Stimulated activated naive CD8-positive, alpha-beta T cell treated with anti-CD3 and anti-CD28 coated beads, Interleukin-15, Interleukin-2, amounts not matched to agents 100 ng/mL and 50 ng/mL, for 24 hours (primary cell): Measurements from ENCODE around the gene MAP7.

Source experiments
- H3K27ac Mint-ChIP-seq: one replicate; pipeline ENCODE4 v1.8.0; 2021; ENCODE audit warnings: mild to moderate bottlenecking, mixed read lengths
- H3K27me3 Mint-ChIP-seq: one replicate; pipeline ENCODE4 v1.8.0; 2021; ENCODE audit warnings: mixed read lengths
- H3K36me3 Mint-ChIP-seq: one replicate; pipeline ENCODE4 v1.8.0; 2021; ENCODE audit warnings: low read depth, mixed read lengths
- H3K4me1 Mint-ChIP-seq: one replicate; pipeline ENCODE4 v1.8.0; 2021; ENCODE audit warnings: low read depth, mixed read lengths
- H3K4me3 Mint-ChIP-seq: one replicate; pipeline ENCODE4 v1.8.0; 2021; ENCODE audit warnings: mild to moderate bottlenecking, mixed read lengths
- H3K9me3 Mint-ChIP-seq: one replicate; pipeline ENCODE4 v1.8.0; 2021; ENCODE audit warnings: mixed read lengths

The MAP7 gene

GRCh38 chr6:136338486-136338885, 211.7 kb downstream of the MAP7 start:
- Mint-ChIP-seq H3K27me3 (no peaks in the 10 kb centered on the region), H3K9me3 (no peaks in the 10 kb centered on the region), H3K36me3 (no peaks in the 10 kb centered on the region), H3K4me3 (no peak overlapping the region), H3K4me1 (no peaks in the 10 kb centered on the region), H3K27ac (no peak overlapping the region)

DNA sequence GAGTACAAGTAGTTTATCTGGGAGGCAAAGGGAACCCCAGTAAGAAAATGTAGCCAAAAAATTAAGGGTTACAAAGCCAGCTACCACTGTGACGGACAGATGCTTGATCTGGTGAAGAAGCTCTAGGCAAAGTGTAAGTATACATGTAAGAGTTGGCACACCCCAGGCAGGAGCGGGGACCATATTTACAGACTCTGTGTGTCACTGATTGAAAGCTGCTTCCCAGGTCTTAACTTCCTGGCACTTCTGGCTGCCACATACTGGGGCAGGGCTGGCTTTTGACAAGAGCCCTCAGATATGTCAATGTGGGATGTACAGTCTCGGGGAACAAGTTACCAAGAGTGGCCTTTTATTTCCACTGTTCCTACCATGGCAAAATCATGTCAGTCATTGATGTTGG, 212.6 kb downstream of the MAP7 start:
- H3K9me3 Mint-ChIP-seq, result no peaks in the 10 kb centered on the region
- H3K36me3 Mint-ChIP-seq, result no peaks in the 10 kb centered on the region
- no peak overlapping the region for H3K4me3 Mint-ChIP-seq
- no peak overlapping the region for H3K27ac Mint-ChIP-seq
- H3K27me3 Mint-ChIP-seq, result no peaks in the 10 kb centered on the region
- H3K4me1 Mint-ChIP-seq, result no peaks in the 10 kb centered on the region

DNA sequence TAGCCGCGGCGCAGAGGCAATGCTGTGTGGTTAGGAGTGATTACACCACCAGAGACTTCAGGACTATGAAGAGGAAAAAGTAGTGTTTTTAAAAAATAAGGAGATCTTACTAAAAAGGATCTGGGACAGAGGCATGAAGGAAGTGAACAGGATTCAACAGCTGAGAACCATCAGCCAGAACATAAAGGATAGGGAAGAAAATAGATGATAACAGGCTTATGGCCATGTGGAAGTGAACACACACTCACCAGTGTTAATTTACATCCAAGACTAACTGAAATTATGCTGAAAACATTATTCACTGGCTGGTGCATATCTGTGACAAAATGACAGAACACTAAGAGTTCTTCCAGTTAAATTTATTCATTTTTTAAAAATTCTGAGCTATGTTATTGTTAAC, 213.1 kb downstream of the MAP7 start:
- H3K27ac Mint-ChIP-seq, result no peak overlapping the region
- no peaks in the 10 kb centered on the region for H3K36me3 Mint-ChIP-seq
- H3K27me3 Mint-ChIP-seq, result no peaks in the 10 kb centered on the region
- H3K4me3 Mint-ChIP-seq, result no peak overlapping the region
- no peaks in the 10 kb centered on the region for H3K4me1 Mint-ChIP-seq
- H3K9me3 Mint-ChIP-seq, result no peaks in the 10 kb centered on the region

GRCh38 chr6:136335736-136336363, 214.4 kb downstream of the MAP7 start:
- Mint-ChIP-seq H3K4me1 (no peaks in the 10 kb centered on the region), H3K36me3 (no peaks in the 10 kb centered on the region), H3K4me3 (no peak overlapping the region), H3K27me3 (no peaks in the 10 kb centered on the region), H3K27ac (no peak overlapping the region), H3K9me3 (no peaks in the 10 kb centered on the region)

DNA sequence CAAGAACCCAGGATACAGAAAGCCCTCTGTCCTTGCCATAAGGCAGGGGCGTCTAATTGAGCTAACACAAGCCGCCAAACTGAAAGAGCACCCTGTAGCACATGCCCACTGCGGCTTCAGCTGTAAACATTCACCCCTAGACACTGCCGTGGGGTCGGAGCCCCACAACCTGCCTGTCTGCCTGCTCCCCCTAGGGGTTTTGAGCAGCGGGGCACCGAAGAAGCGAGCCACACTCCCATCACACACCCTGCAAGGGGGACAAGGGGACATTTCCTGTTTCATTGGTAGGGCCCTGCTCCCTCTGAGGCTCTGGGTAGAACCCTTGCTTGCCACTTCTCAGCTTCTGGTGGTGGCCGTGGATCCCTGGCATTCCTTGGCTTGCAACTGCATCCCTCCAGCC, 215.4 kb downstream of the MAP7 start:
- H3K4me3 Mint-ChIP-seq, result no peak overlapping the region
- H3K9me3 Mint-ChIP-seq, result no peaks in the 10 kb centered on the region
- H3K36me3 Mint-ChIP-seq, result no peaks in the 10 kb centered on the region
- H3K27ac Mint-ChIP-seq, result no peak overlapping the region
- H3K4me1 Mint-ChIP-seq, result no peaks in the 10 kb centered on the region
- H3K27me3 Mint-ChIP-seq, result no peaks in the 10 kb centered on the region

DNA sequence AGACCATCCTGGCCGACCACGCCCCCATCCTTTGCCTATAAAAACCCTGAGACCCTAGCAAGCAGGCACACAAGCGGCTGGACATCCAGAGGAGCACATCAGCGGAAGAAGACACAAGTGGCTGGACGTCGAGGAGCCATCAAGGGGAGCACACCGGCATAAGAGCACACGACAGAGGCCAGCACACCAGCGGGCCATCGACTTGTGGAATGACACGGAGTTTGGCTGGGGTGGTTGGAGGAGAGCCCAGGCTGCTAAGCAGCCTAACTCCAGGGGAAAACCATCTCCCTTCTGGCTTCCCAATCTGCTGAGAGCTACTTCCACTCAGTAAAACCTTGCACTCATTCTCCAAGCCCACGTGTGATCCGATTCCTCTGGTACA, 215.8 kb downstream of the MAP7 start:
- Mint-ChIP-seq H3K4me3 (no peak overlapping the region), H3K36me3 (no peaks in the 10 kb centered on the region), H3K27me3 (no peaks in the 10 kb centered on the region), H3K9me3 (no peaks in the 10 kb centered on the region), H3K4me1 (no peaks in the 10 kb centered on the region), H3K27ac (no peak overlapping the region)

DNA sequence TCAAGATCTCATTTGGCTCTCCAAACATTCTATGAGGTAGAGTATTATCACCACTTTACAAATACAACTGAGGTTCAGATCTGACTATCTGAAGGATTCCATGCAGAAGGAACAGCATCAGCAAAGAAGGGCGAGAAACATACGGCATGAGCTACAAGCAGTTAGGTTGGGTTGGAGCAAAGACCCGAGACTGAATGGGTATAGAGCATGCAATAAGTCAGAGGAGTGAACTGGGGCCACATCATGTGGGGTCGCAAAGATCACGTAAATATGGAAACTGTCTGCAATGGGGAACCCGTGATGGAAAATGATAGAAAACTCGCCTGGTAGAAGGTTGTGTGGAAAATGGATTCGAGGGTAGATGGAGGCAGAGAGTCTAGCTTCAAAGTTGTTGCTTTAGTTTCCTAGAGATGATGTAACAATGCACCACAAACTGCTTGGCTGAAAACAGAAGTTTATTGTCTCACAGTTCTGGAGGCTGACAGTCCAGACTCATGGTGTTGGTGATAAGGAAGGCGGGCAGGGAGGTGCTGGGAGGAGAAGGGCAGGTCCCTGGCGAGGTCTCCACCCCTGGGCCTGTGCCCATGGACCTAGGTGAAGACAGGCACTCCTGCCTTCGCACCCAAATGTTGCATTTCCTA, 216.3 kb downstream of the MAP7 start:
- Mint-ChIP-seq H3K27me3 (no peaks in the 10 kb centered on the region), H3K4me3 (no peak overlapping the region), H3K36me3 (no peaks in the 10 kb centered on the region), H3K27ac (no peak overlapping the region), H3K9me3 (no peaks in the 10 kb centered on the region), H3K4me1 (no peaks in the 10 kb centered on the region)

DNA sequence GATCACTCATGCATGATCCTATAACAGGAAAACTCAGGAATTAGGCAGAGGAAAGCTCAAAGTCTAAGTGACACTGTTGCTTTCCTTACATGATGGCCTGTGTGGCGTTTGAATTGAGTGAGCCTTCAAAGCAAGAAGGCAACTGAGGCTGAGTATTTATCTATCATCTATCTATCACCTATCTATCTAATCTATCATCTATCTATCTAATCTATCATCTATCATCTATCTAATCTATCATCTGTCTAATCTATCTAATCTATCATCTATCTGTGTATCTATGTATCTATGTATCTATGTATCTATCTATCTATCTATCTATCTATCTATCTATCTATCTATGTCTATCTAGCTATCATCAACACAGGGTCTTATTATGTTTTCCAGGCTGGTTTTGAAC, 218.8 kb downstream of the MAP7 start:
- H3K4me3 Mint-ChIP-seq, result no peak overlapping the region
- H3K36me3 Mint-ChIP-seq, result no peaks in the 10 kb centered on the region
- no peaks in the 10 kb centered on the region for H3K9me3 Mint-ChIP-seq
- no peaks in the 10 kb centered on the region for H3K27me3 Mint-ChIP-seq
- no peaks in the 10 kb centered on the region for H3K4me1 Mint-ChIP-seq
- H3K27ac Mint-ChIP-seq, result no peak overlapping the region

- no peaks in the 10 kb centered on the region for H3K4me1 Mint-ChIP-seq
- H3K36me3 Mint-ChIP-seq, result no peaks in the 10 kb centered on the region
- H3K4me3 Mint-ChIP-seq, result no peak overlapping the region
- no peak overlapping the region for H3K27ac Mint-ChIP-seq
- H3K27me3 Mint-ChIP-seq, result no peaks in the 10 kb centered on the region
- H3K9me3 Mint-ChIP-seq, result no peaks in the 10 kb centered on the region
Observed at GRCh38 chr6:136330634-136331033, 219.6 kb downstream of the MAP7 start.

- Mint-ChIP-seq H3K4me3 (no peak overlapping the region), H3K4me1 (no peaks in the 10 kb centered on the region), H3K36me3 (no peaks in the 10 kb centered on the region), H3K9me3 (no peaks in the 10 kb centered on the region), H3K27me3 (no peaks in the 10 kb centered on the region), H3K27ac (no peak overlapping the region)
Observed at GRCh38 chr6:136326038-136326553, 224.1 kb downstream of the MAP7 start.

GRCh38 chr6:136324686-136325380, 225.4 kb downstream of the MAP7 start:
- no peaks in the 10 kb centered on the region for H3K4me1 Mint-ChIP-seq
- no peak overlapping the region for H3K27ac Mint-ChIP-seq
- H3K4me3 Mint-ChIP-seq, result no peak overlapping the region
- no peaks in the 10 kb centered on the region for H3K36me3 Mint-ChIP-seq
- no peaks in the 10 kb centered on the region for H3K9me3 Mint-ChIP-seq
- H3K27me3 Mint-ChIP-seq, result no peaks in the 10 kb centered on the region

GRCh38 chr6:136323431-136324112, 226.7 kb downstream of the MAP7 start:
- H3K27ac Mint-ChIP-seq, result no peak overlapping the region

DNA sequence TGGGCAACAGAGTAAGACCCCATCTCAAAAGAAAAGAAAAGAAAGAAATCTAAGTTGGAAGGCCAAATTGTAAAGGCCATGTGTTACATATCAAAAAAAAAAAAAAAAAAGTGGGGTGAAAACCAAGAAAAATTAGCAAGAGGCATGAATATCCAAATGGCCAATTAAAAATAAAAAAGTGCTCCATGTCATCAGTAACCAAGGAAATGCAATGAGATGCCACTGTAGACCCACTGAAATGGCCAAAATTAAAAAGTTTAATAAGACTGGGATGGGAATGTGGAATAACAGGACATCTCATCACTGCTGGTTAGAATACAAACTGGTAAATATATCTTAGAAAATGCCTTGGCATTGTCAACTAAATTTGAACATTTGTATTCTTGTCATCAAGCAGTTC, 230.5 kb downstream of the MAP7 start:
- H3K27ac Mint-ChIP-seq, result no peak overlapping the region
- H3K4me3 Mint-ChIP-seq, result no peak overlapping the region
- no peaks in the 10 kb centered on the region for H3K27me3 Mint-ChIP-seq
- H3K36me3 Mint-ChIP-seq, result no peaks in the 10 kb centered on the region
- no peaks in the 10 kb centered on the region for H3K9me3 Mint-ChIP-seq
- no peaks in the 10 kb centered on the region for H3K4me1 Mint-ChIP-seq

More at GRCh38 chr6:136323431-136324112, 226.7 kb downstream of the MAP7 start:
- Mint-ChIP-seq H3K27me3 (no peaks in the 10 kb centered on the region), H3K9me3 (no peaks in the 10 kb centered on the region), H3K4me1 (no peaks in the 10 kb centered on the region), H3K4me3 (no peak overlapping the region), H3K36me3 (no peaks in the 10 kb centered on the region)

DNA sequence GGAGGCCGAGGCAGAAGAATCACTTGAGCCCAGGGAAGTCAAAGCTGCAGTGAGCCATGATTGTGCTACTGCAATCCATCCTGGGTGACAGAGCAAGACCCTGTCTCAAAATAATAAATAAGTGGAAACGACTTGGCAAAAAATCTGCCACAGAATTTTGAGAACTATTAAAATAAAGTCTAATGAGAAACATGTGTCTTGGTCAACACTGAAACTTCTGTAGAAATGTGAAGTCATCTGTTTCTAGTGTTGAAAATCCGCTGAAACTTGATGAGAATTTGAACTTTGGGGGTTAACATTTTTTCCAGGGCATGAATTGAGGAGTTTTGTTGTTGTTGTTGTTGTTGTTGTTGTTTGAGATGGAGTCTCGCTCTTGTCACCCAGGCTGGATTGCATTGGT, 231.5 kb downstream of the MAP7 start:
- Mint-ChIP-seq H3K27me3 (no peaks in the 10 kb centered on the region), H3K9me3 (no peaks in the 10 kb centered on the region), H3K27ac (no peak overlapping the region), H3K4me1 (no peaks in the 10 kb centered on the region), H3K36me3 (no peaks in the 10 kb centered on the region), H3K4me3 (no peak overlapping the region)

- Mint-ChIP-seq H3K4me1 (no peaks in the 10 kb centered on the region), H3K36me3 (no peaks in the 10 kb centered on the region), H3K27me3 (no peaks in the 10 kb centered on the region), H3K27ac (no peak overlapping the region), H3K4me3 (no peak overlapping the region), H3K9me3 (no peaks in the 10 kb centered on the region)
Observed at GRCh38 chr6:136317971-136318370, 232.3 kb downstream of the MAP7 start.
